ENCODE measurements around the gene ZNF638.

ZNF638 gene

GRCh38 chr2:71469403-71470398 lies 138.1 kb downstream of the ZNF638 start:
- no peak for DNase-seq (ENCODE audit: low spot score)

GRCh38 chr2:71471276-71471675 lies 139.7 kb downstream of the ZNF638 start:
- DNase-seq (ENCODE audit: low spot score): no peak

- no peak for DNase-seq (ENCODE audit: low spot score)
Observed at GRCh38 chr2:71472019-71472418, 140.4 kb downstream of the ZNF638 start.

- no peak for DNase-seq (ENCODE audit: low spot score)
Observed at GRCh38 chr2:71473346-71474031, 141.9 kb downstream of the ZNF638 start.

GRCh38 chr2:71474116-71474743 lies 142.6 kb downstream of the ZNF638 start:
- DNase-seq (ENCODE audit: low spot score): no peak

- no peak for DNase-seq (ENCODE audit: low spot score)
Observed at GRCh38 chr2:71474744-71475397, 143.3 kb downstream of the ZNF638 start.

- DNase-seq (ENCODE audit: low spot score): no peak
Observed at GRCh38 chr2:71476495-71476894, 144.9 kb downstream of the ZNF638 start.

GRCh38 chr2:71477231-71477691 lies 145.7 kb downstream of the ZNF638 start:
- no peak for DNase-seq (ENCODE audit: low spot score)

- no peak for DNase-seq (ENCODE audit: low spot score)
Observed at GRCh38 chr2:71478806-71479205, 147.2 kb downstream of the ZNF638 start.

- DNase-seq (ENCODE audit: low spot score): no peak
Observed at GRCh38 chr2:71479261-71479660, 147.7 kb downstream of the ZNF638 start.

- DNase-seq (ENCODE audit: low spot score): no peak
Observed at GRCh38 chr2:71481111-71481510, 149.5 kb downstream of the ZNF638 start.

GRCh38 chr2:71482055-71482454 lies 150.5 kb downstream of the ZNF638 start:
- no peak for DNase-seq (ENCODE audit: low spot score)

- DNase-seq (ENCODE audit: low spot score): no peak
Observed at GRCh38 chr2:71483246-71483645, 151.7 kb downstream of the ZNF638 start.

GRCh38 chr2:71484354-71484753 lies 152.8 kb downstream of the ZNF638 start:
- DNase-seq (ENCODE audit: low spot score): no peak
